Vagina (tissue), 2 donors: Measurements from ENCODE around the gene CREG1.

Experiments used
- POLR2A ChIP-seq, 2 donors: fragments of 450-650 bp; IDR thresholded peaks; one replicate each; pipeline ENCODE4 v1.6.1; 2017; ENCODE audit warnings: antibody characterized with exemption in 2 of 2, mild to moderate bottlenecking in 2 of 2, moderate library complexity in 2 of 2
- POLR2AphosphoS5 ChIP-seq, 2 donors: sonication (generic); formaldehyde crosslinking; IDR thresholded peaks; one replicate each; pipeline ENCODE4 v1.9.0; 2017; ENCODE audit warnings: antibody characterized with exemption in 2 of 2, mild to moderate bottlenecking in 2 of 2, low read depth in 1 of 2; ENCODE audit not compliant: insufficient read depth in 1 of 2
- TF ChIP-seq, protein P1 (sequence below), 3 experiments: fragments of 450-650 bp in 2 of 3; fragments of 200-600 bp in 1 of 3; sonication (generic) in 1 of 3; IDR thresholded peaks; one replicate each; pipeline ENCODE4 v1.5.1; 2017 to 2019; ENCODE audit warnings: antibody characterized with exemption in 3 of 3, mild to moderate bottlenecking in 2 of 3, moderate library complexity in 2 of 3

DNA sequence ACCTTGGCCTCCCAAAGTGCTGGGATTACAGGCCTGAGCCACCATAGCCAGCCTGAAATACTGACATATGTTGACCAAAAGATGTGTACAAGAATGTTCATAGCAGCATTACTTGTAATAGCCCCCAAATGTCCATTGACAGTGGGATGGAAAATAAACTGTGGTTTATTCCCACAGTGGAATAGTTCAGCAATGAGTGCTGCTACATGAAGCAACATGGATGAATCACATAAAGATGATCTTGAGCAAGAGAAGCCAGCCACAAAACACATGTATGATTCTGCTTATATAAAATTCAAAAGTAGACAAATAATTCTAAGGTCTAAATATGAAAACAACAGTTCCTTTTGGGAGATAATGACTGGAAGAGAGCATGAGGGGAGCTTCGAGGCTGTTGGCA, 9.1 kb upstream of the CREG1 start:
- TF ChIP-seq, protein P1, sequence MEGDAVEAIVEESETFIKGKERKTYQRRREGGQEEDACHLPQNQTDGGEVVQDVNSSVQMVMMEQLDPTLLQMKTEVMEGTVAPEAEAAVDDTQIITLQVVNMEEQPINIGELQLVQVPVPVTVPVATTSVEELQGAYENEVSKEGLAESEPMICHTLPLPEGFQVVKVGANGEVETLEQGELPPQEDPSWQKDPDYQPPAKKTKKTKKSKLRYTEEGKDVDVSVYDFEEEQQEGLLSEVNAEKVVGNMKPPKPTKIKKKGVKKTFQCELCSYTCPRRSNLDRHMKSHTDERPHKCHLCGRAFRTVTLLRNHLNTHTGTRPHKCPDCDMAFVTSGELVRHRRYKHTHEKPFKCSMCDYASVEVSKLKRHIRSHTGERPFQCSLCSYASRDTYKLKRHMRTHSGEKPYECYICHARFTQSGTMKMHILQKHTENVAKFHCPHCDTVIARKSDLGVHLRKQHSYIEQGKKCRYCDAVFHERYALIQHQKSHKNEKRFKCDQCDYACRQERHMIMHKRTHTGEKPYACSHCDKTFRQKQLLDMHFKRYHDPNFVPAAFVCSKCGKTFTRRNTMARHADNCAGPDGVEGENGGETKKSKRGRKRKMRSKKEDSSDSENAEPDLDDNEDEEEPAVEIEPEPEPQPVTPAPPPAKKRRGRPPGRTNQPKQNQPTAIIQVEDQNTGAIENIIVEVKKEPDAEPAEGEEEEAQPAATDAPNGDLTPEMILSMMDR (IDR thresholded peaks at IDR 0.05), result no peak
- no peak for TF ChIP-seq POLR2AphosphoS5 (IDR thresholded peaks at IDR 0.05; ENCODE audit: insufficient read depth in 1 of 2, low read depth in 1 of 2)
- no peak for TF ChIP-seq POLR2A (IDR thresholded peaks at IDR 0.05)
